H54 (cell line): ENCODE measurements around the gene CMTM2.
"Not testable (repeated sequence)": the region's sequence is repeated elsewhere in the genome, so short reads cannot be mapped to it uniquely, and the experiment has no call there.

Experiments used
- DNase-seq: peaks from one replicate; pipeline ENCODE4 v3.0.0; 2011; ENCODE audit warnings: low spot score, mixed read lengths; ENCODE audit not compliant: insufficient read length
- FAIRE-seq: peaks from 3 replicates; lab custom pipeline; 2011; peaks lifted over from hg19 to GRCh38; lab: Jason Lieb, UNC
- POLR2A ChIP-seq: IDR thresholded peaks from 2 replicates; pipeline ENCODE4 v1.6.1; 2011; ENCODE audit warnings: low read depth, mild to moderate bottlenecking, low read length

The CMTM2 gene

DNA sequence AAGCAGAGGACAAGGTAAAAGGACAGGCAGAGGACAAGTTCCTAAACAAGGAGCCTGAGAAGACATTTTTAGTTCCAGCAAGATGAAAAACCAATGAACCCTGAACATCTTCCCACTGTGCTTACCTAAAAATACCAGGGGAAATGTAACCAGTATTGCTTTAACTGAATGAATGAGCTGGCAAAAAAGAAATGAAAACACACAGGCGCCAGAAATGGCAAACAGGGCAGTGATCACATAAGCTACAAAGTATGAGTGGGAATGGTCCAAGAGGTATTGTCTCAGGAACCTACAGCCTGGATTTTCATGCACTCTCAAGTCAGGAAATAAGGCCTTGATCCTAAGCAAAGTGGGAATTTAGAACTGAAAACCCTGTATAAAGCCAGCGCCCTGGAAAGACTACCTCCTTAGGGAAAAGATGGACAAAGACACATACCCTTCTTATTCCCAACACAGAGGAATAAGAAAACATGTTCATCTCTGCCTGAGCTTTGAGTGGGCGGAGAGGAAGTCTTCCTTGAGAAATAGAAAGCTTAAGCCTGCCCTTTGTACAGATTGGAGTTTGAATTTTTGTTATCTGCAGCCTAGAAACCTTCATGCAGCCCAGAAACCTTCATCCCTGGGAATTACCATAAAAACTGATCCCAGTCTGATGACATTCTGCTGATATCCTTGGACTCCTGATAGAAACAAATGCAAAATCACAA lies 2.1 kb downstream of the CMTM2 start:
- no peak for TF ChIP-seq POLR2A
- no peak for FAIRE-seq

DNA sequence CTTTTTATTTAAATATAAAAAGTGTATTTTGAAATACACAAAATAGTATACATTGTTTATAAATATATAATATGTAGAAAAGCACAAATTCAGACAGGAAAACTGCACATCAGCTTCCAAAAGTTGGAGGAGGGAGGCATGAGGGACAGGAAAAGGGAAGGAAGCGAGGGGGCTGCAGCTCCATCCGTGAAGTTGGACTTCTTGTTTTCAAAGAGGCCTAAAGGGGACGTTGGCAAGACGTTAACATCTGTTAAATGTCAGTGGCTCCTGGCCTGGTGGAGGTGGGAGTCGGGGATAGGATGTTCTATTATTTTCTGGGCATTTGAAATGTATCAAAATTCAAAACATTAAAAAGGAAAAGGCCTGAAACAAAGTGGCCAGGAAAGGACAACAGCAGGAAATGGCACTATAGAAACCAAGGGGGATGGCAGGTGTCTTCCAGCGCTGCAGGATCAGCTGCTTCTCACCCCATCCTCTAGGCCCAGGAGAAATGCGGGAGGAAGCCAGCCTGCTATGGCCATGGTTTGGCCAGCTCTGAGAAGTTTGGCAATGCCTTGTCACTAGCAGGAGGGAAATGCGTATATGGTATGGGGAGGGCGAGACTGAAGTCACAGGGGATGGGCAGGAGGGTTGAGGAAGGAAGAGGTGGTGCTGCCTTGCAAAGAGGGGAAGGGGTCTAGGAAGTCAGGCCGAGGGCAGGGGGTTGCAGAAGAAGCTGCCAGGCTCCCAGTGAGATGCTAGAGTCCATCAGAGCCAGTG lies 6.4 kb downstream of the CMTM2 start:
- FAIRE-seq (no peak), DNase-seq (no peak)
- no peak for TF ChIP-seq POLR2A

More for the DNA sequence above, 2.1 kb downstream of the CMTM2 start:
- no peak for DNase-seq

GRCh38 chr16:66587881-66588600 lies 8.8 kb downstream of the CMTM2 start:
- no peak for DNase-seq
- FAIRE-seq = no peak
- no peak for TF ChIP-seq POLR2A

GRCh38 chr16:66588981-66589713 lies 9.9 kb downstream of the CMTM2 start:
- FAIRE-seq (no peak), DNase-seq (peak; percentile 35)
- no peak for TF ChIP-seq POLR2A

DNA sequence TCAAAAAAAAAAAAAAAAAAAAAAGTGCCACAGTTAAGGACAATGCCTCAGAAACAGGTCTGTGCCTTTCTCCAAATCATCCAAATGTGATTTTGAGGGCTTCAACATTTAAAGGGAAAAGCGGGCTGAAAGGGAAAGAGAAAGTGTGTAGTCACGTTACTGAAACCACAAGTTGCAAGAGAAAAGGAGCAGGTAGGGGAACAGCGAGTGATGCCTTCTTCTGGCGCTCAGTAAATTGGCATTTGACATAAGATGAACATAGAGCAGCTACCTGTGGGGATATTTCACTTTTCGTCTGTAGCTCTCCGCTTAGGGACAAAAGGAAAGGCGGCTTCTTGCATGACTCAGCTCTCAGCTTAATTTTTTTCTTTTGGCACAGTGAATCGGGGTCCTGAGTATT lies 11.1 kb downstream of the CMTM2 start:
- no peak for TF ChIP-seq POLR2A
- no peak for FAIRE-seq
- DNase-seq = no peak

- FAIRE-seq = no peak
- TF ChIP-seq POLR2A = no peak
- no peak for DNase-seq
These were observed 11.8 kb downstream of the CMTM2 start for GRCh38 chr16:66591018-66591417.

DNA sequence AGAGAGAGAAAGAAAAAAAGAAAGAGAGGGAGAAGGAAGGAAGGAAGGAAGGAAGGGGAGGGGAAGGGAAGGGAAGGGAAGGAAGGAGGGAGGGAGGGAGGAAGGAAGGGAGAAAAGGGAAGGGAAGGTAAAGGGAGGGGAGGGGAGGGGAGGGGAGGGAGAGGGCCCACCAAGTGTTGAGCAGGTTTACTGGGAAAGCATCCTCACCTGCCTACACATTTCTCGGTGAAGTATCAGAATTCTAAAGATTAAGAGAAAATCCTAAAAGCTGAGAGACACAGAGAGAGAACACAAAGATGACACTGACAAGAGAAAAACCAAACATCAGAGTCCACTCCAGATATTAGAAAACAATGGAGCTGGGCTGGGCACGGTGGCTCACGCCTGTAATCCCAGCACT lies 13.0 kb downstream of the CMTM2 start:
- no peak for DNase-seq
- no peak for FAIRE-seq
- TF ChIP-seq POLR2A = no peak

GRCh38 chr16:66592814-66593213 lies 13.6 kb downstream of the CMTM2 start:
- TF ChIP-seq POLR2A = no peak
- no peak for FAIRE-seq
- no peak for DNase-seq

DNA sequence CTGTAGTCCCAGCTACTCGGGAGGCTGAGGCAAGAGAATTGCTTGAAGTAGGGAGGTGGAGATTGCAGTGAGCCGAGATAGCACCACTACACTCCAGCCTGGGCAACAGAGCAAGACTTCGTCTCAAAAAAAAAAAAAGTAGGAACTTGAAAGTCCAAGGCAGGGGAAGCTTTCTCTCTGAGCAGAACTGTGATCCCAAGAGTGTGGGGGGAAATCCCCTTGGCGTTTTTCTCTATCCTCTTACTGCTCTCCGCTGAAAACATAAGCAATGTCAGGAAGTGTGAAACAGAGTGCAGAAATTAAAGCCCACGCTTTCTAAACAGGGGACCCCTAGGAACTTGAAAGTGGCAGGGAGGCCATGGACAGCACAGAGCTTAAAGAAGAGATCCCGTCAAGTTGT lies 15.5 kb downstream of the CMTM2 start:
- DNase-seq (no peak), FAIRE-seq (no peak)
- no peak for TF ChIP-seq POLR2A

DNA sequence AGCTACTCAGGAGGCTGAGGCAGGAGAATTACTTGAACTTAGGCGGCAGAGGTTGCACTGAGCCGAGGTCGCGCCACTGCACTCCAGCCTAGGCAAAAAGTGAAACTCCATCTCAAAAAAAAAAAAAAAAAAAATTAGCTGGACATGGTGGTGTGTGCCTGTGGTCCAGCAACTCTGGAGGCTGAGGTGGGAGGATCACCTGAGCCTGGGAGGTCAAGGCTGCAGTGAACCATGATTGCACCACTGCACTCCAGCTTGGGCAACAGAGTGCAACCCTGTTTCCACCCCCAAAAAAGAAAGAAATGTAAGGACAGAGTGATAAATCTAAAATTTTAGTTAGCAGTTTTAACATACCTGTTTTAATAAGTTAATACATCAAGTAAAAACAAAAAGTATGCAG lies 17.3 kb downstream of the CMTM2 start:
- not testable (repeated sequence) for DNase-seq, FAIRE-seq

DNA sequence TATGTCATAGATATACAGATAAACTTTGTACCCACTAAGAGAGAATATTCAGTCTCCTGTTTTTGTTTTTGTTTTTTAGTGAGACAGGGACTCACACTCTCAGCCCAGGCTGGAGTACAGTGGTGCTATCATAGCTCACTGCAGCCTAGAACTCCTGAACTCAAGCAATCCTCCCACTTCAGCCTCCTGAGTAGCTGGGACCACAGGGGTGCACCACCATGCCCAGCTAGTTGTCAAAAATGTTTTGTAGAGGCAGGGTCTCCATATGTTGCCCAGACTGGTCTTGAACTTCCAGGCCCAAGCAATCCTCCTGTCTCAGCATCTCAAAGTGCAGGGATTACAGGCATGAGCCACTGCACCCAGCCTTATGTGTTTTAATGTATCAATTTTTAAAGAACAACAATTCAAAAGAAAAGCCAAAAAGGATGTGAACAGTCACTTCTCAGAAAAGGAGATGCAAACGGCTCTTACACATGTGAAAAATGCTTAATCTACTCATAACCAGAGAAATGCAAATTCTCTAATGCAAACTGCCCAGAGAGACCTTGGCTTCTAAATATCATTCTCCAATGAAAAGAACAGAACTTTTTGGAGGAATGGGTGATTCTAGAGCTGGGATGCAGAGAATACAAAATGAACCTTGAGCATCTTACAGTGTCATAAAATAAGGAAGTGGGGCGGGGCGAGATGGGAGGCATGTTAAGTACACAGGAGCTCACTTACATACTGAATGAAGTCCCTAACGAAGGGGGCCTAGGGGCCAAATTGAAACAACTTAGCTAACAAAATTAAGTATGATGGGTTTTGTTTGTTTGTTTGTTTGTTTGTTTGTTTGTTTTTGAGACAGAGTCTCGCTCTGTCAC lies 18.0 kb downstream of the CMTM2 start:
- TF ChIP-seq POLR2A = no peak
- FAIRE-seq (no peak), DNase-seq (no peak)

GRCh38 chr16:66598111-66598510 lies 18.8 kb downstream of the CMTM2 start:
- no peak for DNase-seq
- FAIRE-seq = no peak
- TF ChIP-seq POLR2A = no peak

- DNase-seq (no peak), FAIRE-seq (no peak)
- TF ChIP-seq POLR2A = no peak
These were observed 20.5 kb downstream of the CMTM2 start for GRCh38 chr16:66599726-66600125.

DNA sequence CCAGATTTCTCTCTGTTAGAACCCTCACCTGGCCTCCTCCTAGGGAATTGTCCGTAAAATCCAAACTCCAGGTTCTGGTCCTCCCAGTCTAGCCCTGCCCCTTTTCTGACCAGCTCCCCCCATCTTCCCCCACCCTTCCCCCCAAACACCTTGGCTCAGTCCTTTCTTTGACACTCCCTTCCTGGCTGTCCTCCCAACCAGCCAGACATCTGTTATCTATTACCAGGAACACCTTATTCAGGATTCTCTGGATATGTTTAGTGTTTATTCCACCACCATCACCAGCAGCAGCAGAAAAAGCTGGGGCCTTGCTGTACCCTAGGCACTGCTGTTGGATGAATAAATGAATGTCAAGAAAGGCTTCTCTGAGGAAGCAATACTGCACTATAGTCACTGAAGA lies 21.2 kb downstream of the CMTM2 start:
- DNase-seq (no peak), FAIRE-seq (no peak)
- TF ChIP-seq POLR2A = no peak
